ENCODE results near the gene CPT1A.

The CPT1A gene

DNA sequence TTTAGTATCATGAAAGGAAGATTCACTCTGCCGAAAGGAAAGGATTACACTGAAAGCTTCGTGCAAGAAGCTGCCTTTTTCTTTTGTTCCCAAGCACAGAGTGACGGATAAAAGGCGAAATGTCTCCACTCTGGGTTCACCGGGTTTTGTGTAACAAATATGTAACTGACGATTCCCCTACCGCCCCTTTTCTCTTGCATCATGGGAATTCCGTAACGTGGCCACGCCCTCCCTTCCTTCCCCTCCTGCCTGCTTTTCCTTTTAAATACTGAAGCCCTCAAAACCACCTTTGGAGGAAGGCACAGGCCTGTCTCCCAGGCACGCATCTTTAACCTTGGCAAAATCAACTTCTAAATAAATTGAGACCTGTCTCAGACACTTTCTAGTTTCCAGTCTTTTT, 74.0 kb downstream of the CPT1A start:
- no peak overlapping the region for H3K4me3 ChIP-seq (ENCODE audit: low read depth in 1 of 2, low read length in 2 of 2)
- H3K9me3 ChIP-seq (ENCODE audit: control insufficient read depth in 1 of 2, low read length in 2 of 2): no peaks in the 10 kb centered on the region
- no peaks in the 10 kb centered on the region for H3K27me3 ChIP-seq (ENCODE audit: low read depth, low read length)
- H3K27ac ChIP-seq (ENCODE audit: low read length): no peak overlapping the region
- peaks cover 53 to 85% of the 10 kb centered on the region in 2 donors for H3K36me3 ChIP-seq (ENCODE audit: control insufficient read depth in 1 of 2, insufficient read depth in 2 of 2, low read length in 2 of 2)
- H3K4me1 ChIP-seq (ENCODE audit: control insufficient read depth in 1 of 2, insufficient read depth in 2 of 2, low read length in 2 of 2): no peaks in the 10 kb centered on the region

DNA sequence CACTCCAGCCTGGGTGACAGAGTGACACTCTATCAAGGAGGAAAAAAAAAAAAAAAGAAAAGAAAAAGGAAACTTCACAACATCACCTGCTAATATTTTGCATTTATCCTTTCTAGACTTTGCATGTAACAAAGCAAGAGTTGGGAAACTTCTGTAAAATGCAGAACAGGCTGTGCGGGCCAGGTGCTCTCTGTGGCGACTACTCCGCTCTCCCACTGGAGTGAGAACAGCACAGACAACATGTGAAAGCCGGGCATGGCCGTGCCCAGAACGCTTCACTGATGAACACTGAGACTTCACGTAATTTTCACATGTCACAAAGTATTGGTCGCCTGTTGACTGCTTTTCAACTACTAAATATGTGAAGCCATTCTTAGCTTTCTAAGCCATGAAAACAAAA, 74.9 kb downstream of the CPT1A start:
- no peaks in the 10 kb centered on the region for H3K9me3 ChIP-seq (ENCODE audit: control insufficient read depth in 1 of 2, low read length in 2 of 2)
- H3K27ac ChIP-seq (ENCODE audit: low read length): no peak overlapping the region
- peaks cover 52 to 85% of the 10 kb centered on the region in 2 donors for H3K36me3 ChIP-seq (ENCODE audit: control insufficient read depth in 1 of 2, insufficient read depth in 2 of 2, low read length in 2 of 2)
- no peaks in the 10 kb centered on the region for H3K27me3 ChIP-seq (ENCODE audit: low read depth, low read length)
- no peak overlapping the region for H3K4me3 ChIP-seq (ENCODE audit: low read depth in 1 of 2, low read length in 2 of 2)
- H3K4me1 ChIP-seq (ENCODE audit: control insufficient read depth in 1 of 2, insufficient read depth in 2 of 2, low read length in 2 of 2): no peaks in the 10 kb centered on the region

DNA sequence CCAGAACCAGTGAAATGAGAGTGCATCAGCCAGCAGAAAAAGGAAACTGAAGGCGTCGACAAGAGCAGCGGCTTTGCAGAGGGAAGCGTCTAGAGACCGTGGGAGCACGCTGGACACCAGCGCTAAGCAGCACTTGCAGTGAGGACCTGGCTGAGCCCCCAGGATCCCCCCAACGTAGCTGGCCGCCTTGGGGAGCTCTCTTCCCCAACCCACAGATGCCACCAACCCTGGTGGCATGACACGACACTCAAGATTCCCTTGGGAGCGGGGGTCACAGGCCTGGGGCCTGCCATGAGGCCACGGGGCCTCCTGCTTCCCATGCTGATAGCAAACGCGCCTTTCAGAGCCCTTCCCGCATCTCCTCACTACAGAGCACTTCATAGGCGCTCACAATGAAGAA, 77.0 kb downstream of the CPT1A start:
- H3K9me3 ChIP-seq (ENCODE audit: control insufficient read depth in 1 of 2, low read length in 2 of 2): no peaks in the 10 kb centered on the region
- H3K27ac ChIP-seq (ENCODE audit: low read length): no peak overlapping the region
- H3K36me3 ChIP-seq (ENCODE audit: control insufficient read depth in 1 of 2, insufficient read depth in 2 of 2, low read length in 2 of 2): peaks cover 46 to 81% of the 10 kb centered on the region in 2 donors
- no peaks in the 10 kb centered on the region for H3K27me3 ChIP-seq (ENCODE audit: low read depth, low read length)
- no peak overlapping the region for H3K4me3 ChIP-seq (ENCODE audit: low read depth in 1 of 2, low read length in 2 of 2)
- no peaks in the 10 kb centered on the region for H3K4me1 ChIP-seq (ENCODE audit: control insufficient read depth in 1 of 2, insufficient read depth in 2 of 2, low read length in 2 of 2)

DNA sequence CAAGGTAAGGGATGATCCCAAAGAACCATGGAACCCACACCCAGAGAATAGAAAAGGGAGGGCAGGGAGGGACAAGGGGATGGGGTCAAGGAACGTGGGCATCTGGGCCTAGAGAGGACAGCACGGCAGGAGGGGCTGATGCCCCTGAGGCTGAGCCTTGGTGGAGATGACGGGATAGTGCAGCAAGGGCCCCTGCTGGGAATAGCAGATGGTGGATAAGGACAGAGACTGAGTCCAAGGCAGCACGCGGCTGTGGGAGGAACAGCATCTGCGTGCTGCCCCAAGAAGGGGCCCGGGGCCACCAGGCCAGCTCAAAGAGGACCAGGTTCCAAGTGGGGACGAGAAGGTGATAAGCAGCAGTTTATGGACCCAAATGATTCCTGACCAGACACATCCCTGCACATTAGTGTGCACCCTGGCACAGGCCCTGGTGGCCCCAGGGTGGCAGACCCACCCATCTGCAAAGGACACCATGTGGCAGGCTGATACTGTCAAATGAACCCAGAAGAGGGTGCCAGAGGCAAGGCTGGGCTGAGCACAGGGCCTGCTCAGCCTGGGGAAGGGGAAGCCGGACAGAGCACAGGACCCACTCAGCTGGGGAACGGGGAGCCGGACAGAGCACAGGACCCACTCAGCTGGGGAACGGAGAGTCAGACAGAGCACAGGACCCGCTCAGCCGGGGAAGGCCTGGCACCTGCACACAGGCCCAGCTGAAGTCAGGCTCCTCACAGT, 77.6 kb downstream of the CPT1A start:
- Histone ChIP-seq H3K27me3 (ENCODE audit: low read depth, low read length) (no peaks in the 10 kb centered on the region), H3K4me3 (ENCODE audit: low read depth in 1 of 2, low read length in 2 of 2) (no peak overlapping the region), H3K27ac (ENCODE audit: low read length) (no peak overlapping the region), H3K9me3 (ENCODE audit: control insufficient read depth in 1 of 2, low read length in 2 of 2) (no peaks in the 10 kb centered on the region), H3K36me3 (ENCODE audit: control insufficient read depth in 1 of 2, insufficient read depth in 2 of 2, low read length in 2 of 2) (peaks cover 50 to 81% of the 10 kb centered on the region in 2 donors), H3K4me1 (ENCODE audit: control insufficient read depth in 1 of 2, insufficient read depth in 2 of 2, low read length in 2 of 2) (no peaks in the 10 kb centered on the region)

DNA sequence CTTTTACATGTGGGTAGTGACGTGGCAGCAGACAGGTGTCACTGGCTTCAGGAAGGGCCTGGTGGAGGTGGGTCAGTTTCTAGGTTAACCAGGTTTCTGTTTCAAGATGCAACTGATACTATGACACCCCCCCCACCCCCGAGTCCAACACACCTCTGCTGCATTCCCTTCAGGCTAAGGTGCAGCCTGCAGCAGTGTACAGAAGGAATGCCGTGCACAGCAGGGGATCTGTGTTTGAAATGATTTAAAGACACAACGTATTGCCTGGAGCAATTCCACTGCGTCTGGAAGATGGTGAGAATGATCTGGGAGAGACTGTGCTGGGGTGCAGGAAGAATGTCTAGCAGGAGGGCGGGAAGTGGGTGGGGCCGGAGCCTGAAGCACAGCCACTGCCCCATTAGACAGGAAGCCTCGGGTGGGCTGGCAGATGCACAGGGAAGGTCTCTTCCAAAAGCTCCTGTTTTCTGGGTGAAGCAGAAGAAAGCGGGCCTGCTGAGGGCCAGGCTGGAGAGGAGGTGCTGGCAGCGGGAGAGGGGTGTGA, 78.5 kb downstream of the CPT1A start:
- Histone ChIP-seq H3K27me3 (ENCODE audit: low read depth, low read length) (no peaks in the 10 kb centered on the region), H3K9me3 (ENCODE audit: control insufficient read depth in 1 of 2, low read length in 2 of 2) (no peaks in the 10 kb centered on the region), H3K4me1 (ENCODE audit: control insufficient read depth in 1 of 2, insufficient read depth in 2 of 2, low read length in 2 of 2) (no peaks in the 10 kb centered on the region), H3K36me3 (ENCODE audit: control insufficient read depth in 1 of 2, insufficient read depth in 2 of 2, low read length in 2 of 2) (peaks cover 52 to 75% of the 10 kb centered on the region in 2 donors), H3K4me3 (ENCODE audit: low read depth in 1 of 2, low read length in 2 of 2) (no peak overlapping the region), H3K27ac (ENCODE audit: low read length) (no peak overlapping the region)

DNA sequence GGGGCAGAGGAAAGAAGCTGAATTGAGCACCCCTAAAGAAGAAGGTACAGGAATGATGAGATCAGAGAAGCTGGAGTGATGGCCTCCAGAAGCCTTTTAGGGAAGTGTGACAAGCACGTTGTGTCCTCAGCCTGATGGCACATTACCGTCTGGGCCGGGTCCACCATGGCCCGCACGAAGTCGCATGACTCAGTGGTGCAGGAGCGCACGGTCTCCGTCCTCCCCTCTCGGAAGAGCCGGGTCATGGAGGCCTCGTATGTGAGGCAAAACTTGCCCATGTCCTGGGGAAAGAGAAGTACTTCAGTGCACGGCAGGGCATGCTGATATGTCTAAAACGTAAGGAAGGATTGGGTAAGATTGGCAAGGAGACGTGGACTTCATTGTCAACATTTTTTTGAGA, 79.2 kb downstream of the CPT1A start:
- no peaks in the 10 kb centered on the region for H3K9me3 ChIP-seq (ENCODE audit: control insufficient read depth in 1 of 2, low read length in 2 of 2)
- no peaks in the 10 kb centered on the region for H3K27me3 ChIP-seq (ENCODE audit: low read depth, low read length)
- H3K4me1 ChIP-seq (ENCODE audit: control insufficient read depth in 1 of 2, insufficient read depth in 2 of 2, low read length in 2 of 2): no peaks in the 10 kb centered on the region
- no peak overlapping the region for H3K27ac ChIP-seq (ENCODE audit: low read length)
- H3K4me3 ChIP-seq (ENCODE audit: low read depth in 1 of 2, low read length in 2 of 2): no peak overlapping the region
- peaks cover 58 to 80% of the 10 kb centered on the region in 2 donors for H3K36me3 ChIP-seq (ENCODE audit: control insufficient read depth in 1 of 2, insufficient read depth in 2 of 2, low read length in 2 of 2)

DNA sequence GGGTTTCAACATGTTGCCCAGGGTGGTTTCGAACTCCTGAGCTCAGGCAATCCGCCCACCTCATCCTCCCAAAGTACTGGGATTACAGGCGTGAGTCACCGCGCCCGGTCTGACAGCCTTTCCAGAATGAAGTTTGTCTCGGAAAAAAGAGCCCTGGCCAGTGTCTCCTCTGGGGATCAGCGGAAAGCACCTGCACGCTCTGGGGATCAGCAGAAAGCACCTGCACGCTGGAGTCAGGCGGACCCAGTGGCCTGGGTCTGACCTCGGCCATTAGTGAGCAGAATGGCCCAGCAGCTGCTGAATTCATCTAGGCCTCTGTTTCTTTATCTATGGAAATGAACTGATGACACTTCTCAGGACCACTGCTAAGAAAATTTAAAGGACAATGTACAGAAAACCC, 79.9 kb downstream of the CPT1A start:
- Histone ChIP-seq H3K36me3 (ENCODE audit: control insufficient read depth in 1 of 2, insufficient read depth in 2 of 2, low read length in 2 of 2) (peaks cover 65 to 81% of the 10 kb centered on the region in 2 donors), H3K9me3 (ENCODE audit: control insufficient read depth in 1 of 2, low read length in 2 of 2) (no peaks in the 10 kb centered on the region), H3K4me3 (ENCODE audit: low read depth in 1 of 2, low read length in 2 of 2) (no peak overlapping the region), H3K27me3 (ENCODE audit: low read depth, low read length) (no peaks in the 10 kb centered on the region), H3K4me1 (ENCODE audit: control insufficient read depth in 1 of 2, insufficient read depth in 2 of 2, low read length in 2 of 2) (no peaks in the 10 kb centered on the region), H3K27ac (ENCODE audit: low read length) (no peak overlapping the region)

DNA sequence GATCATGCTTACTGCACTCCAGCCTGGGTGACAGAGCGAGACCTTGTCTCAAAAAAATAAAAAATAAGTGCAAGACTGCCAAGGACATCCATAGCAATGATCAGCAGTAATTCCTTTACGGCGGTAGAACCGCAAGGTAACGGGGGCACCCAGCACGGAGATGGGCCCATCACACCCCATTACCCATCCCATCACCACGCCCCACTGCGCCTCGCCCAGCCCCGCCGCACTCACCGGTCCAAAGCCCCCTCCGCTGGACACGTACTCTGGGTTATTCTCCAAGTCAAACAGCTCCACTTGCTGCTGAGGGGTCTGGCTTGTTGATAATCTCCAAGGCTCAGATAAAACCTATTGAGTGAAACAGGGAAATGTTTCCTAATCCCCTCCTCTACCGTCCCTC, 81.7 kb downstream of the CPT1A start:
- Histone ChIP-seq H3K27ac (ENCODE audit: low read length) (no peak overlapping the region), H3K36me3 (ENCODE audit: control insufficient read depth in 1 of 2, insufficient read depth in 2 of 2, low read length in 2 of 2) (peaks cover 62 to 84% of the 10 kb centered on the region in 2 donors), H3K4me3 (ENCODE audit: low read depth in 1 of 2, low read length in 2 of 2) (no peak overlapping the region), H3K9me3 (ENCODE audit: control insufficient read depth in 1 of 2, low read length in 2 of 2) (no peaks in the 10 kb centered on the region), H3K4me1 (ENCODE audit: control insufficient read depth in 1 of 2, insufficient read depth in 2 of 2, low read length in 2 of 2) (no peaks in the 10 kb centered on the region), H3K27me3 (ENCODE audit: low read depth, low read length) (no peaks in the 10 kb centered on the region)

DNA sequence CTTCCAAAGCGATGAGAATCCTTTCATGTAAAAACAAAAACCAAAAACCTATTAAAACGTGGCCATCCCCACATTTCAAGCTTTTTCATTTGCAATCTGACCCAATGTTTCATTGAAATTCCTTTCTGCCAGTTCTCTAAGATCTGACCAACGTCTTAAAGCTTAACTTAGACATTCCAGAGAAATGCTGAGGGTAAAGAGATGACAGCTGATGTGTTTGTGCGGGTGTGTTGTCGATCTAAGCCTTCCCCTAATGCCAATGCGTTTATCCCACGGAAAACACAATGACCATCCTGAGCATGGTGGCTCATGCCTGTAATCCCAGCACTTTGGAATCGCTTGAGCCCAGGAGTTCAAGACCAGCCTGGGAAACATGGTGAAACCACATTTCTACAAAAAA, 84.0 kb downstream of the CPT1A start:
- Histone ChIP-seq H3K4me1 (ENCODE audit: control insufficient read depth in 1 of 2, insufficient read depth in 2 of 2, low read length in 2 of 2) (no peaks in the 10 kb centered on the region), H3K9me3 (ENCODE audit: control insufficient read depth in 1 of 2, low read length in 2 of 2) (no peaks in the 10 kb centered on the region), H3K4me3 (ENCODE audit: low read depth in 1 of 2, low read length in 2 of 2) (no peak overlapping the region), H3K27me3 (ENCODE audit: low read depth, low read length) (no peaks in the 10 kb centered on the region), H3K27ac (ENCODE audit: low read length) (no peak overlapping the region), H3K36me3 (ENCODE audit: control insufficient read depth in 1 of 2, insufficient read depth in 2 of 2, low read length in 2 of 2) (peaks cover 51 to 70% of the 10 kb centered on the region in 2 donors)

DNA sequence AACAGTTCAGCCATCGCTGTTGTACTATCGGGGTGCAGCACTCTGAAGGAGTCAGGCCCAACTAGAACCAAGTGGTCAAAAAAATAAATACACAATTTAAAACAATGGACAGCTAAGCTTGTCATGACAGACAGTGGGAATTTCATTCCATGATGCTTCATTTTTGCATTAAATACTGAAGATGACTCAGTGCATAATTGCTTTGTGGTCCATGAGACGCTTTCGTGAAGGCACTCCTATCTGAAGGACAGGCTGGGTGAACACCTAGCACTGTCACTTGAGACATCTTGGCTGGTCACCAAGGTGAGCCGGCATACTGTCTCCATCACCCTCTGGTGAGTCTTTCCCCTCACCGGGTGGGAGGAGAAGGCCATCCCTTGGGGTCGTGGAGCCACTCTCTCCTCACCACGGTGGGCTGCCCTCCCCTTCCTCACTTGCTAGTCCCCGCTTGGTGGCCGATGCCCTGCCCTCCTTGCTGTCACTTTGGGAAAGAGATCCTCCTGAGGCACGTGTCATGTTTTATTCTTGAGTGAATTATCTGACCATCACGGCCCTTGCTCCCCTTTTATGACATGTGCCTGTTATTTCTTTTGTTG, 85.4 kb downstream of the CPT1A start:
- Histone ChIP-seq H3K27me3 (ENCODE audit: low read depth, low read length) (no peaks in the 10 kb centered on the region), H3K36me3 (ENCODE audit: control insufficient read depth in 1 of 2, insufficient read depth in 2 of 2, low read length in 2 of 2) (peaks cover 38 to 55% of the 10 kb centered on the region in 2 donors), H3K27ac (ENCODE audit: low read length) (no peak overlapping the region), H3K4me1 (ENCODE audit: control insufficient read depth in 1 of 2, insufficient read depth in 2 of 2, low read length in 2 of 2) (peaks cover 0 to 4% of the 10 kb centered on the region in 2 donors), H3K4me3 (ENCODE audit: low read depth in 1 of 2, low read length in 2 of 2) (no peak overlapping the region), H3K9me3 (ENCODE audit: control insufficient read depth in 1 of 2, low read length in 2 of 2) (no peaks in the 10 kb centered on the region)

DNA sequence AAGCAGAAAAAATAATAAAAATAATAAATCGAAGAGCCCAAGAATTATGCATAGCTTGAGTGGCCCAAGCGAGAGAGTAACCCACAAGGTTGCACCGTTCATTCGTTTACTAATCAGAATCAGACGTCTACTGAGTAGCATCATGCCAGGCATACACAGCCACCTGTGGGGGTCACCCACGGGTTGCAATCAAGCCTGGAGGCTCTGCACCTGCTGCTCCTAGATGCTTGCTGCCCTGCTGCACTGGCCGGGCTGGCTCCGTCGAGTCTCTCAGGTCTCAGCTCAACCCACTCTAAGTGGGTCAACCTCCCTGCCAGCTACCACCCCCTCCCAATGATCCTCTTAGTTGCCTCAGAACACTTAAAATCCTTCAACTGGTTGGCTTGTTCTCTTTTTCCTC, 88.4 kb downstream of the CPT1A start:
- peaks cover 0 to 4% of the 10 kb centered on the region in 2 donors for H3K4me1 ChIP-seq (ENCODE audit: control insufficient read depth in 1 of 2, insufficient read depth in 2 of 2, low read length in 2 of 2)
- no peaks in the 10 kb centered on the region for H3K9me3 ChIP-seq (ENCODE audit: control insufficient read depth in 1 of 2, low read length in 2 of 2)
- H3K27me3 ChIP-seq (ENCODE audit: low read depth, low read length): no peaks in the 10 kb centered on the region
- H3K36me3 ChIP-seq (ENCODE audit: control insufficient read depth in 1 of 2, insufficient read depth in 2 of 2, low read length in 2 of 2): peaks cover 27 to 39% of the 10 kb centered on the region in 2 donors
- H3K4me3 ChIP-seq (ENCODE audit: low read depth in 1 of 2, low read length in 2 of 2): no peak overlapping the region
- H3K27ac ChIP-seq (ENCODE audit: low read length): no peak overlapping the region

Measured in muscle layer of duodenum (tissue), 2 donors.